AG09309 (cell line): ENCODE results near the gene DMC1.

Experiments
- DNase-seq: peaks from one replicate; pipeline ENCODE4 v3.0.0-alpha.2; 2010; ENCODE audit warnings: low read depth
- H3K4me3 ChIP-seq: 2 replicates; pipeline ENCODE4 v1.5.1; 2011; ENCODE audit warnings: mild to moderate bottlenecking, low read depth, low read length, moderate library complexity; ENCODE audit not compliant: control insufficient read depth
- CTCF ChIP-seq: IDR thresholded peaks from 2 replicates; pipeline ENCODE4 v1.5.1; 2011; ENCODE audit warnings: mild to moderate bottlenecking, low read depth, low read length, inconsistent platforms; ENCODE audit not compliant: insufficient read depth, control insufficient read depth; ENCODE audit errors: missing control alignments

Gene DMC1

GRCh38 chr22:38612217-38613006 is 42.4 kb upstream of the DMC1 start:
- DNase-seq = no peak
- no peak for TF ChIP-seq CTCF
- H3K4me3 ChIP-seq = no peak overlapping the region

GRCh38 chr22:38611559-38611958 is 41.6 kb upstream of the DMC1 start:
- no peak for TF ChIP-seq CTCF
- no peak overlapping the region for H3K4me3 ChIP-seq
- no peak for DNase-seq

- TF ChIP-seq CTCF = no peak
- no peak overlapping the region for H3K4me3 ChIP-seq
Measured at GRCh38 chr22:38610234-38610633, 40.3 kb upstream of the DMC1 start.

GRCh38 chr22:38608992-38609750 is 39.2 kb upstream of the DMC1 start:
- DNase-seq = no peak
- no peak for TF ChIP-seq CTCF
- H3K4me3 ChIP-seq = no peak overlapping the region

More at GRCh38 chr22:38610234-38610633, 40.3 kb upstream of the DMC1 start:
- no peak for DNase-seq

- no peak overlapping the region for H3K4me3 ChIP-seq
- no peak for TF ChIP-seq CTCF
- no peak for DNase-seq
Measured at GRCh38 chr22:38607680-38608079, 37.7 kb upstream of the DMC1 start.

- DNase-seq = no peak
- TF ChIP-seq CTCF = no peak
- no peak overlapping the region for H3K4me3 ChIP-seq
Measured at GRCh38 chr22:38602166-38602565, 32.2 kb upstream of the DMC1 start.
